Ishikawa (cell line): ENCODE measurements around the gene SNX19.

Experiments
- CREB1 ChIP-seq: IDR thresholded peaks from 2 replicates; pipeline ENCODE4 v1.6.1; 2012; ENCODE audit warnings: low read depth
- EP300 ChIP-seq: IDR thresholded peaks from 2 replicates; pipeline ENCODE4 v1.6.1; 2012; ENCODE audit warnings: borderline replicate concordance
- NFIC ChIP-seq: IDR thresholded peaks from 2 replicates; pipeline ENCODE4 v1.6.1; 2012

- no peak for TF ChIP-seq NFIC
- no peak for TF ChIP-seq EP300
- TF ChIP-seq CREB1: no peak
Measured at GRCh38 chr11:130932086-130932712, 15.9 kb upstream of the SNX19 start.
